Left ventricle myocardium superior (tissue), 1 donor: ENCODE results near the gene GALM. TPM values are rescaled to one million over a fixed set of nuclear protein-coding genes. Genes with fewer than 3 reads are reported as not detected.
"Not testable (repeated sequence)": the region's sequence is repeated elsewhere in the genome, so short reads cannot be mapped to it uniquely, and the experiment has no call there.

ENCODE experiments used
- ATAC-seq: fragments of 200-7000 bp; cut with Tn5 transposase; one replicate; pipeline ENCODE4 v1.9.1; 2020; ENCODE audit warnings: mild to moderate bottlenecking, moderate library complexity
- DNase-seq: peaks from one replicate; pipeline ENCODE4 v3.0.0-alpha.2; 2020
- intact Hi-C: fragments of 100-400 bp; cut with micrococcal nuclease; formaldehyde crosslinking; loops from one replicate; pipeline ENCODE4 v1.11.0; 2022
- long read RNA-seq: library from polyadenylated mRNA; unstranded; transcript quantifications from one replicate; pipeline ENCODE4 v2.0.0, GENCODE V29; 2021
- total RNA-seq: library from RNA; stranded (reverse); fragmentation: NEBNext Ultra II Directional; extraction: Animal tissue kit (Norgen Biotek cat#: 25700); gene quantifications from one replicate; pipeline ENCODE4 v1.2.1, GENCODE V29; 2021
- donor health status: DM: no; HTN: yes; CAD: no; lungs with severe emphysema.

GALM gene
- total RNA-seq = 16.9 TPM
- long read RNA-seq, transcript GALM-201 (7 exons, 2,484 nt) = major isoform, 29 of 35 reads
- long read RNA-seq, partial matches to known transcripts = 4 of 35 reads
- long read RNA-seq, other reads (novel, unspliced or antisense) = 2 of 35 reads

GRCh38 chr2:38665854-38666555, at the start of gene GALM:
Gene GALM, plus strand, starts transcription at chr2:38666114. Its CDS starts 48 bp downstream, at chr2:38666162.
- ATAC-seq (peak; percentile 96), DNase-seq (peak; percentile 85)
- intact Hi-C loops = no loop called here

DNA sequence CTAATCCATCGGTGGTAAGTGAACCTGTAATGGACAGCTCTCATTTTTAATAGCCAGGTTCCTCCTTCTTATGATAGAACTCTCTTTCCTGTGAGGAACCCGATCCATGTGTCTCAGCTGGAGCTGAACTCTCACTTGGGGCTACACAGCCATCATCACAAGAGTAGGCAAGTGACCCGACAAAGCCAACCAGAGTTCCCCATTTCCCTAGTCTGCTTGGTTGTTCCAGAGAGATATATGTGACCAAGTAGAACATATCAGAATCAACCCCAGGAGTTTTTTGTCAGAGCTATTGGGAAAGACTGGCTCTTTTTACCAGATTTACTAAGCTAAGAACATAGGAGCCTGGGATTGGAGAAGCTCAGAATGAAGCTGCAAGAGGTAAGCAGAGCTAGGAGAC, 48.6 kb upstream of the GALM start:
- DNase-seq = no peak
- intact Hi-C loops = no loop called here
- ATAC-seq = no peak

DNA sequence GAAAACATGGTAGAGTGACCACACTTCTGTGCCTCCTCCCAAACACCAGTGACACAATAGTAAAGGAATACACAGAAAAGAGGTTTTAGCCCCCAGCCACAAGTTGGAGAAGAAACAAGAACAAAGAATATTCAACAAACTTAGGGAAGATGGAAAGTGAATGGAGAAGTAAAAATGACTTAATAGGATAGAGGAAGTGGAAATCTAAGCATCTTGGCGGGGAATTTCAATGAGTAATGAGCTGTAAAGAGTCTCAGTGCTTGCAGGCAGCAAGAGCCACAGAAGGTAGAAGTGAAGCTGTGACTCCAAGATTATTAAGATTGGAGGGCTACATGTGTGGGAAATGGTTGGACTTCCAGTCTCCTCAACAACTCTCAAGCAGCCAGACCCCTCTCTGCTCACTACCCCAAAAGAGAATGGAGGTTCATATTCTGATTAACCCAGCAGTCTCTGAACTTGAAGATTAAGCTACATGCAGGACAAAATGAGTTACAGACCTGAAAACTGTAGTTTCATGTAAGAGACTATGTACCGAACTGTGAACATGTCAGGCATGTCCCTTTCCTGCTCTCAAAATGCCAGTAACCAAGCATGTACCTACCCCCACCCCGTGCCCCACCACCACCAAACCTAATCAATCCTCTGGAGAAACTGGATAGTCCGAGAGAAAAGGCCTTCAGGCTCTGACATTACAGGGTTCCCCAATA, 46.3 kb upstream of the GALM start:
- DNase-seq (no peak), ATAC-seq (peak; percentile 38)
- intact Hi-C loops = no loop called here

- ATAC-seq (peak; percentile 61), DNase-seq (no peak)
- intact Hi-C loops = no loop called here
Measured at GRCh38 chr2:38620282-38620977, 45.5 kb upstream of the GALM start.

- ATAC-seq (no peak), DNase-seq (no peak)
- intact Hi-C loops = no loop called here
Measured at GRCh38 chr2:38621018-38621417, 44.9 kb upstream of the GALM start.

DNA sequence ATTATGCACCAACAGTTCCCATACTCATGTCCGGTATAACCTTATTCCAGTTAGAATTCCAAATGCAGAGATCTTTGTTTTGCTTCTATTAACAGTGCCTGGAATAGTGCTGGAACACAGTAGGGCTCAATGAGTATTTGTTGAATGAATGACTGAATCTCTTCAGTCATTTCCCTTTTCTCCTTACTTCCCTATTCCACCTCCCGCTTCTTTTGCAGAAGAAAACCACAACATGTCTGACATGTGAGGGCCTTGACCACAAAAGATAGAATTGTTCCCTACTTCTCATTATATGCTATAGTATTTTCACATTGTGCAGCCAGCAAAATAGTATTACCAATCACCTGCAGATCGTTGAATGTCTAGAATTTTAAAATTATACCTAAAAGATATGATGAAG, 43.7 kb upstream of the GALM start:
- intact Hi-C loops = no loop called here
- ATAC-seq (peak; percentile 17), DNase-seq (no peak)

DNA sequence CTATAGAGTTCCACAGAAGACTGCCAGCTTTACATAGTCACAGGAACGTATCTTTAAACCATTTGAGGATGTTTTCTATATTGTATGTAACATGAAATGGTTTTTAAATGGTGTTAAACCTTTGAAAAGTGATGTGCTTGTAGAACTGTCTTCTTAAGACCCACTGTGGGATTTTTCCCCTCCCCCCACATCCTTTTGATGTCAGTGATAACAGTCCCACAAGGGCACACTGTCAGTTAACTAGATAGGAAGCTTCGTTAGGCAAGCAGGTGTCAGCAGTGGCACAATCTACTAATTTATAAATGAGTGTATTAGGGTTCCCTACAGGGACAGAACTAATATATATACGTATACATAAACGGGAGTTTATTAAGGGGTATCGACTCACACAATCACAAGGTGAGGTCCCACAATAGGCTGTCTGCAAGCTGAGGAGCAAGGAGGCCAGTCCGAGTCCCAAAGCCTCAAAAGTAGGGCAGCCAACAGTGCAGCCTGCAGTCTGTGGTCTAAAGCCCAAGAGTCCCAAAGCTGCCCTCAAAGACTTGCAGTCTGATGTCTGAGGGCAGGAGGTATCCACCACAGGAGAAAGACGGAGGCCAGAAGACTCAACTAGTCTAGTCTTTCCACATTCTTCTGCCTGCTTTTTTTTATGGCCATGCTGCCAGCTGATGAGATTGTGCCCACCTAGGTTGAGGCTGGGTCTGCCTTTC, 39.4 kb upstream of the GALM start:
- DNase-seq = no peak
- intact Hi-C loops = no loop called here
- no peak for ATAC-seq

DNA sequence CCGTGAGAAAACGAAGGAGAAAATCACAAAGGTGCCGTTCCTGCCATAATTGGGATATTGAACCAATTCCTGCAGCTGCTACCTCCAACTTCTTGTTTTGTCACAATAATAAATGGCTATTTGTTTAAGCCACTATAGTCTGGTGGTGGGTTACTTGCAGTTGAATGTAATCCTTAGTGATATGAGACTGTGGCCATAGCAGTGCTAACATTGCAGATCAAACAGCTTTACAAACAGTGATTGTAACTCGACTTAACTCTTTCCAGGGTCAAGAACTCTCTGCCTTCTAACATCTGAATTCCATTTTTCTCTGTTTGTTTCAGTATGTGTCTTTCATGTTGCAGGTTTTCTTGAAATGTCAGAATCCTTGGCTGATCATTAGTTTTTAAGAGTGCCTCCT, 38.5 kb upstream of the GALM start:
- no peak for ATAC-seq
- DNase-seq = no peak
- intact Hi-C loops = no loop called here

DNA sequence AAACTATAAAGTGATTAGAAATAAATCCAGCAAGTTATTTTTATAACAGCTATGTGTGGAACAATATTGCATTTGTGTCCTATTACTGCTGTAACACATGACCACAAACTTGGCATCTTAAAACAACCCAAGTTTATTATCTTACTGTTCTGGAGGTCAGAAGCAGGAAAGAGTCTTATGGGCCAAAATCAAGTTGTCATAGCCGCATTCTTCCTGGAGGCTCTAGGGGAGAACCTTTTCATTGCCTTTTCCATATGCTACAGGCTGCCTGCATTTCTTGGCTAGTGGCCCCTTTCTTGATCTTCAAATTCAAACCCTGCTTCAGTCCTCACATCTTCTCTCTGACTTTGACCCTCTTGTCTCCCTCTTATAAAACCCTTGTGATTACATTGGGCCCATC, 36.2 kb upstream of the GALM start:
- intact Hi-C loops = no loop called here
- no peak for ATAC-seq
- no peak for DNase-seq

DNA sequence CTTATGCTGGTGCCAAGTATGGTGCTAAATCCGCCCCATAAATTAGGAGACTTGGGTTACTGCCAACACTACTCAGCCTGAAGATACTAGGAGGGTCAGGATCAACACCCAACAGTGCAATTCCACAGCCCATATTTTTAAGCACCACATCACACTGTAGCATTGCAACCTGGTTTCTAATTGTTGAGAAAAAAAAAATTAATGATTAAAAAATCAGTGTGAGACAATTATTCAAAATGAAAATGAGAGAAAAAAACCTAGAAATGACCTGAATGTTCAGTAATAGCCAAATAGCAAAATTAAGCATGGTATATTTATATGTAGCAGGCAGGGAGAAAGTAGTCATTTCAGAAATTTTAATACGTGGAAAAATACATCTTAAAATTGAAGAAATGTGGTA, 33.9 kb upstream of the GALM start:
- intact Hi-C loops = no loop called here
- DNase-seq = no peak

DNA sequence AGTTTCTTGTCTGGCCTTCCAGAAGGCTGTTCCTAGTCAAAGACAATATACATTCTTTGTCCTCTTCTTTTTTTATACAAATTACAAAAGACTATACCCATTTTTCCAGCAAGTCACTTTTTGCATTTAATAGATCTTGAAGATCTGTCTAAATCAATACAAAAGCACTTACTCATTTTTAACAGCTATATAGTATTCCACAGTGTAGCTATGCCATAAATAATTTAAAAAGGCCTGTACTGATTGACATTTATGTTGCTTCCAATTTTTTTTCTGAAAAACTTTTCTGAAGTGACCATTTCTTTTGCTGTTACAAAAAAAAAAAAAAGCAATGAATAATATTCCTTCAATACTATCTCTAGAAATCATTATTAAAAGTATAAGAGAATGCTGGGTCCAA, 32.9 kb upstream of the GALM start:
- intact Hi-C loops = no loop called here
- ATAC-seq (no peak), DNase-seq (no peak)

More for the DNA sequence above, 33.9 kb upstream of the GALM start:
- no peak for ATAC-seq

DNA sequence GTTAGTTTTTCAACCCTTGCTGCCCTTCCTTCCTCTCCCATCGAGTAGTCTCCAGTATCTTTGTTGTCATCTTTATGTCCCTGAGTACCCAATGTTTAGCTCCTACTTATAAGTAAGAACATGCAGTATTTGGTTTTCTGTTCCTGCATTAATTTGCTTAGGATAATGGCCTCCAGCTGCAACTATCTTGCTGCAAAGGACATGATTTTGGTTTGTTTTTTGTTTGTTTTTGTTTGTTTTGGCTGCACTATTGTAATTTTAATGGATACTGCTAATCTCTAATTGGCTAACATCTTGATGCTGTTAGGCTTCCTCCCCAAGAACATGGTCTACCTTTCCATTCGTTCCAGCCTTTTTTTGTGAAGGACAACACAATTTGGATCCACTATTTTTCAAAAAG, 32.0 kb upstream of the GALM start:
- no peak for DNase-seq
- intact Hi-C loops = no loop called here
- no peak for ATAC-seq

GRCh38 chr2:38634684-38635083, 31.2 kb upstream of the GALM start:
- no peak for ATAC-seq
- DNase-seq = no peak
- intact Hi-C loops = no loop called here

GRCh38 chr2:38635139-38635538, 30.8 kb upstream of the GALM start:
- DNase-seq = no peak
- no peak for ATAC-seq
- intact Hi-C loops = no loop called here

GRCh38 chr2:38636069-38636468, 29.8 kb upstream of the GALM start:
- intact Hi-C loops = no loop called here
- DNase-seq = no peak

DNA sequence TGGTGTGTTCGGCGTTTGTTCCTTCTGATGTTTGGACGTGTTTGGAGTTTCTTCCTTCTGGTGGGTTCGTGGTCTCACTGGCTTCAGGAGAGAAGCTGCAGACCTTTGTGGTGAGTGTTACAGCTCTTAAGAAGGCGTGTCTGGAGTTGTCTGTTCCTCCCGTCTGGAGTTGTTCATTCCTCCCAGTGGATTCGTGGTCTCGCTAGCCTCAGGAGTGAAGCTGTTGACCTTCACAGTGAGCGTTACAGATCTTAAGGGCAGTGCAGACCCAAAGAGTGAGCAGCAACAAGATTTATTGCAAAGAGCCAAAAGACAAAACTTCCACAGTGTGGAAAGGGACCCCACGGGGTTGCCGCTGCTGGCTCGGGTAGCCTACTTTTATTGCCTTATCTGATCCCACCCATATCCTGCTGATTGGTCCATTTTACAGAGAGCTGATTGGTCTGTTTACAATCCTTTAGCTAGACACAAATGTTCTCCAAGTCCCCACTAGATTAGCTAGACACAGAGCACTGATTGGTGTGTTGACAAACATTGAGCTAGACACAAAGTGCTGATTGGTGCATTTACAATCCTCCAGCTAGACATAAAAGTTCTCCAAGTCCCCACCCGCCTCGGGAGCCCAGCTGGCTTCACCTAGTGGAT, 23.4 kb upstream of the GALM start:
- intact Hi-C loops, ATAC-seq, DNase-seq: not testable (repeated sequence)

More at GRCh38 chr2:38636069-38636468, 29.8 kb upstream of the GALM start:
- no peak for ATAC-seq

GRCh38 chr2:38643021-38643671, 22.8 kb upstream of the GALM start:
- DNase-seq (no peak), ATAC-seq (no peak)
- intact Hi-C loops = no loop called here

DNA sequence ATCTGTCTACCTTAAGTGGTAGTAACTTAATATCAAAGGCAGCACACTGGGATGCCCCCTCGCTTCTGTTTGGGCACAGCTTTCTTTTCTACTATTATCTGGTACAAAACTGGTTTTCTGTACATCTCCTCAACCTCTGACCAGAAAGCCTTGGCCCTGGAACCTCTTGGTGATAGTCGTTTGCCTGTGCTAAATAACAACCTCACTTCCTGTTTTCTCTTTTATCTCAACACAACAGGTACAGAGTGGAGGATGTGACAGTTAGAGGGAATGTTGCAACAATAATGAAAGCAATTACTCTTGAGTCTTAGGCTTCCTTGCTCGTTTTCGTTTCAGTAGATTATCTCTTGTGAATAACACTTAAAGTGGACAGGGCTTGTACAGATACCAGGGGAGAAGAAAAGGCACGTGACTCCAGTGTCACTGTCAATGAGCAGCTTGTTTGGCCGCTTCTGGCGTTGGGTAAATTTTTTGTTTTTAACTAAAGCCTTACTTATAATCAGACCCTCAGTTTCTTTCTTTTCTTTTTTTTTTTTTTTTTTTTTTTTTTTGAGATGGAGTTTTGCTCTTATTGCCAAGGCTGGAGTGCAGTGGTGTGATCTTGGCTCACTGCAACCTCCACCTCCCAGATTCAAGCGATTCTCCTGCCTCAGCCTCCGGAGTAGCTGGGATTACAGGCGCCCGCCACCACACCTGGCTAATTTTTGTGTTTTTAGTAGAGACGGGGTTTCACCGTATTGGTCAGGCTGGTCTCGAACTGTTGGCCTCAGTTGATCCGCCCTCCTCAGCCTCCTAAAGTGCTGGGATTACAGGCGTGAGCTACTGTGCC, 22.0 kb upstream of the GALM start:
- intact Hi-C loops, DNase-seq, ATAC-seq: not testable (repeated sequence)
